GM21825 (cell line): ENCODE measurements around the gene STAC.
"Not testable (repeated sequence)": the region's sequence is repeated elsewhere in the genome, so short reads cannot be mapped to it uniquely, and the experiment has no call there.

ENCODE experiments used
- ATAC-seq: cut with Tn5 transposase; IDR thresholded peaks from one replicate; pipeline ENCODE4 v1.9.1; 2021; ENCODE audit warnings: mild to moderate bottlenecking, moderate library complexity; ENCODE audit not compliant: unreplicated experiment

Gene STAC

GRCh38 chr3:36475558-36475957, 95.3 kb downstream of the STAC start:
- ATAC-seq: no peak

- ATAC-seq: no peak
Observed at GRCh38 chr3:36476286-36476942, 96.1 kb downstream of the STAC start.

- ATAC-seq: no peak
Observed at GRCh38 chr3:36477655-36478054, 97.4 kb downstream of the STAC start.

- no peak for ATAC-seq
Observed at GRCh38 chr3:36480911-36481648, 100.8 kb downstream of the STAC start.

- ATAC-seq: no peak
Observed at GRCh38 chr3:36482256-36482655, 102.0 kb downstream of the STAC start.

GRCh38 chr3:36482880-36483279, 102.6 kb downstream of the STAC start:
- ATAC-seq: no peak

- ATAC-seq: no peak
Observed at GRCh38 chr3:36483709-36484108, 103.4 kb downstream of the STAC start.

GRCh38 chr3:36484386-36484785, 104.1 kb downstream of the STAC start:
- ATAC-seq: no peak

GRCh38 chr3:36486009-36486795, 105.9 kb downstream of the STAC start:
- ATAC-seq: no peak

- ATAC-seq: no peak
Observed at GRCh38 chr3:36487616-36488015, 107.3 kb downstream of the STAC start.

GRCh38 chr3:36488077-36488789, 107.9 kb downstream of the STAC start:
- ATAC-seq: no peak

GRCh38 chr3:36489101-36489500, 108.8 kb downstream of the STAC start:
- no peak for ATAC-seq

- ATAC-seq: no peak
Observed at GRCh38 chr3:36489679-36490425, 109.5 kb downstream of the STAC start.

GRCh38 chr3:36493051-36493450, 112.7 kb downstream of the STAC start:
- ATAC-seq: no peak

- no peak for ATAC-seq
Observed at GRCh38 chr3:36494461-36495109, 114.3 kb downstream of the STAC start.

GRCh38 chr3:36496684-36497633, 116.7 kb downstream of the STAC start:
- no peak for ATAC-seq

- ATAC-seq: not testable (repeated sequence)
Observed at GRCh38 chr3:36500053-36500452, 119.7 kb downstream of the STAC start.

- no peak for ATAC-seq
Observed at GRCh38 chr3:36501616-36502015, 121.3 kb downstream of the STAC start.

GRCh38 chr3:36505393-36505792, 125.1 kb downstream of the STAC start:
- ATAC-seq: no peak
